Measurements from ENCODE around the gene PHF24. TPM values are rescaled to one million over a fixed set of nuclear protein-coding genes. Genes with fewer than 3 reads are reported as not detected.

Gene PHF24
- total and polyA plus RNA-seq, 2 of the 4 experiments (the other 2 are of a cell fraction) = 0.02 TPM; not detected in 1

GRCh38 chr9:35027374-35027773 lies 69.3 kb downstream of the PHF24 start:
- Histone ChIP-seq H3K9ac (ENCODE audit: low read depth, low read length) (no peak overlapping the region), H4K91ac (ENCODE audit: insufficient read depth, low read depth, low read length) (peak overlapping the region; percentile 18; the same call in 1 of the 2 replicates), H3K27me3 (ENCODE audit: control insufficient read depth, insufficient read depth, low read length) (no peaks in the 10 kb centered on the region), H3K18ac (ENCODE audit: low read depth, low read length) (no peak overlapping the region), H3K4ac (ENCODE audit: low read depth, low read length) (0 out of 2 replicates have a peak overlapping the region, but pooled peaks have one; percentile 29), H2BK120ac (ENCODE audit: low read depth, low read length) (peak overlapping the region; percentile 27; the same call in 1 of the 2 replicates), H4K5ac (ENCODE audit: low read depth, low read length) (no peak overlapping the region), H2BK20ac (ENCODE audit: low read depth, low read length) (no peak overlapping the region), H3K36me3 (ENCODE audit: control insufficient read depth, insufficient read depth, low read length) (0 out of 2 replicates have a peak, but pooled peaks cover under 1% of the 10 kb centered on the region), H4K8ac (ENCODE audit: low read depth in 2 of 2, low read length in 2 of 2) (0 out of 4 replicates have a peak overlapping the region, but pooled peaks of 1 of the 2 experiments have one; percentile 21), H3K56ac (ENCODE audit: extremely low read depth, insufficient read depth, low read length) (no peak overlapping the region), H3K23ac (ENCODE audit: low read depth, low read length) (no peak overlapping the region), H3K4me3 (ENCODE audit: insufficient read depth, low read depth, low read length) (no peak overlapping the region), H2AFZ (replicated peaks; ENCODE audit: low read length, poor library complexity) (no peak overlapping the region), H3K27ac (ENCODE audit: insufficient read depth, low read length) (no peak overlapping the region), H3K9me1 (ENCODE audit: insufficient read depth, low read length) (peaks cover 8% of the 10 kb centered on the region; the same call in 1 of the 2 replicates), H3K4me2 (ENCODE audit: low read depth, low read length) (no peak overlapping the region), H3K9me3 (ENCODE audit: control insufficient read depth, insufficient read depth, low read length) (no peaks in the 10 kb centered on the region), H3K4me1 (ENCODE audit: control insufficient read depth, insufficient read depth, low read length) (peaks cover 7% of the 10 kb centered on the region), H2AK9ac (replicated peaks; ENCODE audit: low read depth, low read length, poor library complexity) (no peak overlapping the region), H4K20me1 (ENCODE audit: insufficient read depth, low read length) (no peaks in the 10 kb centered on the region), H2BK5ac (ENCODE audit: low read depth, low read length, poor library complexity, severe bottlenecking) (no peak overlapping the region), H2AK5ac (ENCODE audit: low read depth, low read length) (0 out of 2 replicates have a peak overlapping the region, but pooled peaks have one; percentile 24), H2BK15ac (ENCODE audit: low read depth, low read length) (0 out of 3 replicates have a peak overlapping the region, but pooled peaks have one; percentile 54), H3K14ac (replicated peaks; ENCODE audit: low read depth, low read length) (peak overlapping the region; percentile 86), H3K79me1 (ENCODE audit: low read depth in 1 of 2, low read length in 2 of 2) (no peaks in the 10 kb centered on the region)
- no TSS peak for BruUV-seq (replicated peaks)
- ChIA-PET POLR2A (ENCODE audit: unreplicated experiment) (no interaction called here), CTCF (interaction anchor here (1.3 kb wide), 1 partner anchor 30 kb away, joined by 3 read pairs; no protein-coding TSS in a partner anchor)
- DNase-seq = no peak
- WGBS, 2 experiments (ENCODE audit: extremely low coverage in 2 of 2, insufficient read length in 1 of 2) = no CpG with 5 or more reads among the region's 1 CpG
- TF ChIP-seq SMC3 (IDR thresholded peaks at IDR 0.05; ENCODE audit: low read depth, low read length) (no peak), RCOR1 (IDR thresholded peaks at IDR 0.05; ENCODE audit: insufficient replicate concordance, low read length) (no peak), POLR2A (IDR thresholded peaks at IDR 0.05; ENCODE audit: low read depth, low read length) (no peak), MXI1 (IDR thresholded peaks at IDR 0.05; ENCODE audit: borderline replicate concordance, low read depth, low read length) (no peak), ELK1 (IDR thresholded peaks at IDR 0.05; ENCODE audit: borderline replicate concordance, low read depth, low read length) (no peak), RAD21 (IDR thresholded peaks at IDR 0.05; ENCODE audit: low read length) (no peak), FOS (IDR thresholded peaks at IDR 0.05; ENCODE audit: low read depth, low read length) (no peak), BHLHE40 (IDR thresholded peaks at IDR 0.05; ENCODE audit: low read depth, low read length) (no peak), NFE2L2 (IDR thresholded peaks at IDR 0.05; ENCODE audit: low read depth, low read length) (no peak), MAFK (IDR thresholded peaks at IDR 0.05; ENCODE audit: low read depth, low read length) (no peak), CHD1 (IDR thresholded peaks at IDR 0.05; ENCODE audit: low read depth, low read length) (no peak), MAZ (IDR thresholded peaks at IDR 0.05; ENCODE audit: borderline replicate concordance, low read depth, low read length) (no peak), RFX5 (IDR thresholded peaks at IDR 0.05; ENCODE audit: low read depth, low read length) (no peak), CTCF (conservative IDR thresholded peaks at IDR 0.05; ENCODE audit: low read depth, low read length) (no peak), CEBPB (IDR thresholded peaks at IDR 0.05; ENCODE audit: low read depth, low read length) (no peak)
- TF ChIP-seq, protein P1, sequence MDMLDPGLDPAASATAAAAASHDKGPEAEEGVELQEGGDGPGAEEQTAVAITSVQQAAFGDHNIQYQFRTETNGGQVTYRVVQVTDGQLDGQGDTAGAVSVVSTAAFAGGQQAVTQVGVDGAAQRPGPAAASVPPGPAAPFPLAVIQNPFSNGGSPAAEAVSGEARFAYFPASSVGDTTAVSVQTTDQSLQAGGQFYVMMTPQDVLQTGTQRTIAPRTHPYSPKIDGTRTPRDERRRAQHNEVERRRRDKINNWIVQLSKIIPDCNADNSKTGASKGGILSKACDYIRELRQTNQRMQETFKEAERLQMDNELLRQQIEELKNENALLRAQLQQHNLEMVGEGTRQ (IDR thresholded peaks at IDR 0.05; ENCODE audit: low read depth, low read length) = no peak
- intact Hi-C loops (cut with micrococcal nuclease) = no loop called here
- in situ Hi-C loops (cut with MboI; ENCODE audit: low sequenced_read_pairs) = no loop called here
- dilution Hi-C loops (cut with HindIII; ENCODE audit: low sequenced_read_pairs, unreplicated experiment) = no loop called here
- no peak for ATAC-seq (ENCODE audit: low read depth)
